Prostate gland (tissue), 2 donors: ENCODE measurements around the gene SIVA1.

Source experiments
- POLR2A ChIP-seq: fragments of 450-650 bp; IDR thresholded peaks from one replicate; pipeline ENCODE4 v1.6.1; 2016; ENCODE audit warnings: antibody characterized with exemption, mild to moderate bottlenecking
- POLR2AphosphoS5 ChIP-seq: sonication (generic); formaldehyde crosslinking; IDR thresholded peaks from one replicate; pipeline ENCODE4 v1.6.1; 2017; ENCODE audit warnings: antibody characterized with exemption
- TF ChIP-seq, protein P1 (sequence below), 4 experiments: fragments of 200-600 bp in 2 of 4; fragments of 450-650 bp in 2 of 4; sonication (generic) in 2 of 4; IDR thresholded peaks; 1 replicate in 3 of 4; 2 replicates in 1 of 4; pipeline ENCODE4 v1.5.1; 2016 to 2019; ENCODE audit warnings: antibody characterized with exemption in 4 of 4, mild to moderate bottlenecking in 2 of 4, moderate library complexity in 2 of 4

DNA sequence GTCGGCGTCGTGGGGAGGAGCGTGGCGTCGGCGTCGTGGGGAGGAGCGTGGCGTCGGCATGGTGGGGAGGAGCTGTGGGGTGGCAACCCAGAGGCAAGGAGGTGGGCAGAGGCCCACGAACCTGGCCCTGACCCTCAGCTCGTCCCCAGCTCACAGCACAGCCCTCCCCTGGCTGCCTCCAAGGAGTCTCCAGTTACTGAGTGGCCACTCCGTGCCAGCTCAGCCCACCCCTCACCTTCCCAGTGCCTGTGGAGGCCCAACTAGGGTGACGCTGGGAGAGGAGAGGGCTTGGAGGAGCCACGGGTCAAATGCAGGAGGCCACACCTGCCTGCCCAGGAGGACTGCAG, 23.1 kb upstream of the SIVA1 start:
- TF ChIP-seq, protein P1, sequence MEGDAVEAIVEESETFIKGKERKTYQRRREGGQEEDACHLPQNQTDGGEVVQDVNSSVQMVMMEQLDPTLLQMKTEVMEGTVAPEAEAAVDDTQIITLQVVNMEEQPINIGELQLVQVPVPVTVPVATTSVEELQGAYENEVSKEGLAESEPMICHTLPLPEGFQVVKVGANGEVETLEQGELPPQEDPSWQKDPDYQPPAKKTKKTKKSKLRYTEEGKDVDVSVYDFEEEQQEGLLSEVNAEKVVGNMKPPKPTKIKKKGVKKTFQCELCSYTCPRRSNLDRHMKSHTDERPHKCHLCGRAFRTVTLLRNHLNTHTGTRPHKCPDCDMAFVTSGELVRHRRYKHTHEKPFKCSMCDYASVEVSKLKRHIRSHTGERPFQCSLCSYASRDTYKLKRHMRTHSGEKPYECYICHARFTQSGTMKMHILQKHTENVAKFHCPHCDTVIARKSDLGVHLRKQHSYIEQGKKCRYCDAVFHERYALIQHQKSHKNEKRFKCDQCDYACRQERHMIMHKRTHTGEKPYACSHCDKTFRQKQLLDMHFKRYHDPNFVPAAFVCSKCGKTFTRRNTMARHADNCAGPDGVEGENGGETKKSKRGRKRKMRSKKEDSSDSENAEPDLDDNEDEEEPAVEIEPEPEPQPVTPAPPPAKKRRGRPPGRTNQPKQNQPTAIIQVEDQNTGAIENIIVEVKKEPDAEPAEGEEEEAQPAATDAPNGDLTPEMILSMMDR (IDR thresholded peaks at IDR 0.05) = no peak
- TF ChIP-seq POLR2A (no peak), POLR2AphosphoS5 (no peak)
